GM23338 (cell line): ENCODE measurements around the gene ATXN7L1. TPM values are rescaled to one million over a fixed set of nuclear protein-coding genes. Genes with fewer than 3 reads are reported as not detected.

Source experiments
- EZH2 ChIP-seq: fragments of 200-600 bp; sonication (generic); IDR thresholded peaks from one replicate; pipeline ENCODE4 v1.8.0; 2017; ENCODE audit warnings: antibody characterized with exemption, mild to moderate bottlenecking, low read depth; ENCODE audit not compliant: unreplicated experiment
- JUNB ChIP-seq: IDR thresholded peaks from one replicate; pipeline ENCODE4 v1.6.1; 2016; ENCODE audit warnings: antibody characterized with exemption; ENCODE audit not compliant: unreplicated experiment
- REST ChIP-seq: IDR thresholded peaks from one replicate; pipeline ENCODE4 v1.6.1; 2018; ENCODE audit warnings: antibody characterized with exemption; ENCODE audit not compliant: unreplicated experiment
- ZNF462 ChIP-seq: fragments of 250-450 bp; sonication (Bioruptor Pico); IDR thresholded peaks from 2 replicates; pipeline ENCODE4 v1.5.0; 2020; ENCODE audit warnings: mild to moderate bottlenecking, moderate library complexity
- polyA plus RNA-seq: library from polyadenylated mRNA; unstranded; fragments of >200 nt; fragmentation: Nextera tagmentation; extraction: Ambion mirVana; gene quantifications from 2 replicates; pipeline ENCODE4 v1.2.1, GENCODE V29; 2016
- total RNA-seq: library from RNA; depleted of rRNA; stranded (reverse); fragments of >200 nt; shearing (Covaris generic); gene quantifications from 2 replicates; pipeline ENCODE4 v1.2.3, GENCODE V29; 2014
- TF ChIP-seq, protein P1 (sequence below), 2 experiments: fragments of 200-600 bp in 1 of 2; sonication (generic) in 1 of 2; conservative IDR thresholded peaks; 2 replicates each; pipeline versions ENCODE4 v1.5.1 to v1.6.1; 2016 to 2017; ENCODE audit warnings: antibody characterized with exemption in 2 of 2, low read depth in 2 of 2, mild to moderate bottlenecking in 2 of 2, moderate library complexity in 1 of 2

The ATXN7L1 gene
- total and polyA plus RNA-seq, 2 experiments from 2014 or later = 22.8 to 29.8 TPM

- TF ChIP-seq REST (no peak), ZNF462 (CRISPR knock-in tag) (no peak), EZH2 (no peak), JUNB (no peak)
- TF ChIP-seq, protein P1, sequence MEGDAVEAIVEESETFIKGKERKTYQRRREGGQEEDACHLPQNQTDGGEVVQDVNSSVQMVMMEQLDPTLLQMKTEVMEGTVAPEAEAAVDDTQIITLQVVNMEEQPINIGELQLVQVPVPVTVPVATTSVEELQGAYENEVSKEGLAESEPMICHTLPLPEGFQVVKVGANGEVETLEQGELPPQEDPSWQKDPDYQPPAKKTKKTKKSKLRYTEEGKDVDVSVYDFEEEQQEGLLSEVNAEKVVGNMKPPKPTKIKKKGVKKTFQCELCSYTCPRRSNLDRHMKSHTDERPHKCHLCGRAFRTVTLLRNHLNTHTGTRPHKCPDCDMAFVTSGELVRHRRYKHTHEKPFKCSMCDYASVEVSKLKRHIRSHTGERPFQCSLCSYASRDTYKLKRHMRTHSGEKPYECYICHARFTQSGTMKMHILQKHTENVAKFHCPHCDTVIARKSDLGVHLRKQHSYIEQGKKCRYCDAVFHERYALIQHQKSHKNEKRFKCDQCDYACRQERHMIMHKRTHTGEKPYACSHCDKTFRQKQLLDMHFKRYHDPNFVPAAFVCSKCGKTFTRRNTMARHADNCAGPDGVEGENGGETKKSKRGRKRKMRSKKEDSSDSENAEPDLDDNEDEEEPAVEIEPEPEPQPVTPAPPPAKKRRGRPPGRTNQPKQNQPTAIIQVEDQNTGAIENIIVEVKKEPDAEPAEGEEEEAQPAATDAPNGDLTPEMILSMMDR (conservative IDR thresholded peaks at IDR 0.05; ENCODE audit: low read depth in 2 of 2) = no peak
Measured at GRCh38 chr7:105776986-105777910, 99.2 kb downstream of the ATXN7L1 start (continued).
